Measurements from ENCODE around the gene LYPD5. TPM values are rescaled to one million over a fixed set of nuclear protein-coding genes. Genes with fewer than 3 reads are reported as not detected.

The LYPD5 gene
- total and polyA plus RNA-seq, 2 of the 8 experiments (the other 6 are each of a cell fraction or from before 2014, with no cell fraction given) = 0.74 to 4.3 TPM

GRCh38 chr19:43799502-43800142, 2.6 kb downstream of the LYPD5 start:
- FAIRE-seq (no peak), DNase-seq (ENCODE audit: low read depth in 1 of 2, low spot score in 2 of 2) (no peak)
- no peaks in the 10 kb centered on the region for H3K79me2 ChIP-seq (ENCODE audit: control insufficient read depth in 1 of 2, insufficient read depth in 2 of 2, low read length in 2 of 2)
- ChIA-PET CTCF (ENCODE audit: partially characterized antibody) (interaction anchor here (0.6 to 1.3 kb wide), 9 partner anchors 10 to 368 kb away, joined by 3 to 5 read pairs (median 4); partner anchors contain the start of gene ZNF221), POLR2A (ENCODE audit: partially characterized antibody) (interaction anchor here (0.6 to 1.0 kb wide), 2 partner anchors 43 to 937 kb away, joined by 3 to 4 read pairs; no protein-coding TSS in a partner anchor)
- H3K14ac ChIP-seq (ENCODE audit: insufficient read length) = no peak overlapping the region
- H3K79me1 ChIP-seq (ENCODE audit: low read depth, low read length) = no peaks in the 10 kb centered on the region
- H3K9ac ChIP-seq (replicated peaks in 1 of 4; ENCODE audit: extremely low read depth in 1 of 4, low read depth in 3 of 4, low read length in 3 of 4) = no peak overlapping the region
- H3K18ac ChIP-seq (ENCODE audit: extremely low read depth, low read length) = no peak overlapping the region
- no peak overlapping the region for H3K56ac ChIP-seq (replicated peaks; ENCODE audit: insufficient read length, low read depth, low read length)
- TF ChIP-seq CHD2 (IDR thresholded peaks at IDR 0.05; ENCODE audit: low read length) = no peak
- TF ChIP-seq TCF12 (IDR thresholded peaks at IDR 0.05; ENCODE audit: low read depth, low read length) = no peak
- no peak overlapping the region for H2AK5ac ChIP-seq (ENCODE audit: low read depth, low read length)
- no peak overlapping the region for H4K5ac ChIP-seq (ENCODE audit: insufficient read length, low read depth, low read length)
- no peak overlapping the region for H2BK120ac ChIP-seq (replicated peaks; ENCODE audit: low read depth, low read length)
- H2BK15ac ChIP-seq (ENCODE audit: low read length) = no peak overlapping the region; the same call in 1 of the 2 replicates
- H3K4me3 ChIP-seq (ENCODE audit: extremely low read depth in 1 of 4, insufficient read depth in 2 of 4, low read depth in 3 of 4, low read length in 4 of 4) = peak overlapping the region in 2 of 4 experiments; percentile 59 to 62; a peak in 3 of 8 replicates
- no peak overlapping the region for H4K91ac ChIP-seq (replicated peaks; ENCODE audit: insufficient read length, low read length)
- H3K36me3 ChIP-seq (ENCODE audit: control insufficient read depth in 2 of 4, insufficient read depth in 4 of 4, low read length in 3 of 4) = no peaks in the 10 kb centered on the region
- H3K4ac ChIP-seq (replicated peaks; ENCODE audit: insufficient read length, low read depth, low read length) = no peak overlapping the region
- no peak overlapping the region for H2BK12ac ChIP-seq (ENCODE audit: low read depth, low read length)
- H2AFZ ChIP-seq (ENCODE audit: low read length) = no peak overlapping the region
- no peak overlapping the region for H3K23ac ChIP-seq (ENCODE audit: insufficient read length)
- H3K27ac ChIP-seq (ENCODE audit: low read depth, low read length) = no peak overlapping the region
- H3K4me2 ChIP-seq (ENCODE audit: insufficient read depth in 1 of 2, low read depth in 2 of 2, low read length in 2 of 2) = peak overlapping the region; percentile 75 to 98; a peak in 2 of 4 replicates
- H4K8ac ChIP-seq (ENCODE audit: extremely low read depth, insufficient read depth, low read length) = no peak overlapping the region
- 64% methylated on average over 6 of the region's 6 CpGs; no CpG with 5 or more reads in 1 of the 2 experiments for WGBS, 2 experiments (ENCODE audit: extremely low coverage in 1 of 2, insufficient coverage in 1 of 2, insufficient read length in 1 of 2, insufficient replicate concordance in 2 of 2, low coverage in 1 of 2, low lambda C conversion rate in 2 of 2, missing lambda C conversion rate in 1 of 2)
- H3K23me2 ChIP-seq (ENCODE audit: low read depth, low read length) = peaks cover 8% of the 10 kb centered on the region
- H2BK20ac ChIP-seq (ENCODE audit: low read length) = no peak overlapping the region
- H4K20me1 ChIP-seq (replicated peaks in 1 of 2; ENCODE audit: control insufficient read depth in 1 of 2, insufficient read depth in 2 of 2, low read length in 2 of 2) = peaks cover 0 to 3% of the 10 kb centered on the region in 2 experiments
- H3K4me1 ChIP-seq (replicated peaks in 1 of 4; ENCODE audit: control insufficient read depth in 3 of 4, insufficient read depth in 4 of 4, low read length in 3 of 4) = peaks cover 0 to 5% (median 3%) of the 10 kb centered on the region in 4 experiments; a peak in 5 of 7 replicates
- no peak overlapping the region for H2BK5ac ChIP-seq (ENCODE audit: low read depth, low read length)
- H3K27me3 ChIP-seq (replicated peaks in 1 of 4; ENCODE audit: control insufficient read depth in 3 of 4, extremely low read depth in 1 of 4, insufficient read depth in 3 of 4, low read length in 3 of 4) = peaks cover 4 to 36% (median 24%) of the 10 kb centered on the region in 4 experiments
- H3K9me3 ChIP-seq (ENCODE audit: insufficient read depth in 2 of 2, low read depth in 1 of 2, low read length in 1 of 2) = no peaks in the 10 kb centered on the region
